Measurements from ENCODE around the gene VPS11.

DNA sequence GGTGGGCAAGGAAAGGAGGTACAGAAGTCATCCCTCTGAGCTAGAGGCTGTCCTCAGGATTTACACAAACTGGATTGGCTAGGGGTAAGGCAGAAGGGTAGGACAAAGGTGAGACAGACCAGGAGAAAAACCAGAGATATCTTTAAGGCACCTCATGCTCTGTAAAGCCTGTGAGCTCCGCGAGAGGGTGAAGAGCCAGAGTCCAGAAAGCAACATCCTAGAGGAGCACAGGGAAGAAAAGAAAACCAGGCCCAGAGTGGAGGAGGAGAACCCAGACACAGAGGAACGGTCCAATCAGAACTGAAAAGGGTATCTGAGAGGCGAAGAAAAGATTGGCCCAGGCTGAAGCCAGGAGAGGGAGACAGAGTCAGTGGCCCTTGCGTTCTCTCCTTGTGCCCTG, 42.1 kb upstream of the VPS11 start:
- TF ChIP-seq ZNF274 (IDR thresholded peaks at IDR 0.05; ENCODE audit: low read depth, low read length) (no peak), YY1 (IDR thresholded peaks at IDR 0.05; ENCODE audit: insufficient read depth, insufficient read length) (no peak), SUZ12 (IDR thresholded peaks at IDR 0.05; ENCODE audit: extremely low read depth, insufficient read depth, insufficient read length) (no peak)
